H9 (cell line): ENCODE data around the gene PPP1R1B. TPM values are rescaled to one million over a fixed set of nuclear protein-coding genes. Genes with fewer than 3 reads are reported as not detected.
A peak's percentile ranks its signal among the peaks of the same experiment; 100 is the strongest.

Experiments used
- DNase-seq: peaks from one replicate; pipeline ENCODE4 v3.0.0-alpha.2; 2017
- H2AFZ ChIP-seq: one replicate; pipeline ENCODE4 v1.6.1; 2013; ENCODE audit warnings: mild to moderate bottlenecking, low read length, control low read depth, moderate library complexity
- H2AK5ac ChIP-seq: 2 replicates; pipeline ENCODE4 v1.6.1; 2013; ENCODE audit warnings: low read length, control low read depth, mixed read lengths; ENCODE audit not compliant: insufficient read length
- H2BK120ac ChIP-seq: one replicate; pipeline ENCODE4 v1.6.1; 2013; ENCODE audit warnings: low read depth, mild to moderate bottlenecking, low read length, control low read depth, inconsistent platforms; ENCODE audit not compliant: poor library complexity, severe bottlenecking
- H2BK12ac ChIP-seq: 2 replicates; pipeline ENCODE4 v1.6.1; 2013; ENCODE audit warnings: low read length, control low read depth, mixed read lengths, low read depth; ENCODE audit not compliant: insufficient read length
- H2BK15ac ChIP-seq: 2 replicates; pipeline ENCODE4 v1.6.1; 2013; ENCODE audit warnings: low read depth, low read length, control low read depth
- H2BK20ac ChIP-seq: one replicate; pipeline ENCODE4 v1.6.1; 2013; ENCODE audit warnings: low read depth, mild to moderate bottlenecking, low read length, control low read depth, inconsistent platforms; ENCODE audit not compliant: poor library complexity, severe bottlenecking
- H2BK5ac ChIP-seq: 2 replicates; pipeline ENCODE4 v1.6.1; 2013; ENCODE audit warnings: low read length, control low read depth, mixed read lengths; ENCODE audit not compliant: insufficient read length
- H3K14ac ChIP-seq: 2 replicates; pipeline ENCODE4 v1.6.1; 2013; ENCODE audit warnings: low read length, control low read depth; ENCODE audit not compliant: insufficient read depth
- H3K18ac ChIP-seq: 2 replicates; pipeline ENCODE4 v1.6.1; 2013; ENCODE audit warnings: low read depth, mild to moderate bottlenecking, mixed read lengths, low read length, control low read depth; ENCODE audit not compliant: insufficient read length
- H3K23ac ChIP-seq: 2 replicates; pipeline ENCODE4 v1.6.1; 2013; ENCODE audit warnings: low read length, control low read depth, mixed read lengths, low read depth; ENCODE audit not compliant: insufficient read length
- H3K23me2 ChIP-seq: 2 replicates; pipeline ENCODE4 v1.6.1; 2013; ENCODE audit warnings: low read depth, mild to moderate bottlenecking, mixed read lengths, low read length, control low read depth; ENCODE audit not compliant: insufficient read length, poor library complexity, severe bottlenecking
- H3K27ac ChIP-seq: 2 replicates; pipeline ENCODE4 v1.5.1; 2013; ENCODE audit warnings: low read length, control low read depth, mixed read lengths, low read depth; ENCODE audit not compliant: insufficient read length
- H3K27me3 ChIP-seq: 2 replicates; pipeline ENCODE4 v1.6.1; 2013; ENCODE audit warnings: low read length, control low read depth, inconsistent platforms; ENCODE audit not compliant: insufficient read depth
- H3K4ac ChIP-seq: 2 replicates; pipeline ENCODE4 v1.6.1; 2013; ENCODE audit warnings: low read depth, mild to moderate bottlenecking, control low read depth, inconsistent platforms, low read length, moderate library complexity
- H3K4me1 ChIP-seq: 2 replicates; pipeline ENCODE4 v1.6.1; 2013; ENCODE audit warnings: low read length, control low read depth, inconsistent platforms; ENCODE audit not compliant: insufficient read depth
- H3K4me2 ChIP-seq: 2 replicates; pipeline ENCODE4 v1.6.1; 2013; ENCODE audit warnings: low read length, control low read depth, mixed read lengths; ENCODE audit not compliant: insufficient read length, insufficient read depth
- H3K56ac ChIP-seq: 2 replicates; pipeline ENCODE4 v1.6.1; 2013; ENCODE audit warnings: low read depth, mild to moderate bottlenecking, mixed read lengths, low read length, control low read depth; ENCODE audit not compliant: insufficient read length
- H3K79me1 ChIP-seq: 2 replicates; pipeline ENCODE4 v1.6.1; 2013; ENCODE audit warnings: low read depth, mild to moderate bottlenecking, moderate library complexity, low read length, control low read depth, inconsistent platforms; ENCODE audit not compliant: insufficient read depth, poor library complexity, severe bottlenecking
- H3K79me2 ChIP-seq: 2 replicates; pipeline ENCODE4 v1.6.1; 2013; ENCODE audit warnings: low read length, control low read depth, inconsistent platforms; ENCODE audit not compliant: insufficient read depth
- H3K9ac ChIP-seq: 2 replicates; pipeline ENCODE4 v1.6.1; 2013; ENCODE audit warnings: low read length, control low read depth, mixed read lengths; ENCODE audit not compliant: insufficient read length; ENCODE audit errors: extremely low read depth
- H3K9me3 ChIP-seq: one replicate; pipeline ENCODE4 v1.6.1; 2013; ENCODE audit warnings: low read depth, low read length, inconsistent platforms; ENCODE audit not compliant: control insufficient read depth
- H3T11ph ChIP-seq: one replicate; pipeline ENCODE4 v1.6.1; 2013; ENCODE audit warnings: mild to moderate bottlenecking, low read length, control low read depth, inconsistent platforms
- H4K20me1 ChIP-seq: one replicate; pipeline ENCODE4 v1.6.1; 2013; ENCODE audit not compliant: control insufficient read depth, insufficient read length, insufficient read depth
- H4K5ac ChIP-seq: 2 replicates; pipeline ENCODE4 v1.6.1; 2013; ENCODE audit warnings: low read depth, mild to moderate bottlenecking, mixed read lengths, low read length, control low read depth; ENCODE audit not compliant: insufficient read length
- H4K8ac ChIP-seq: replicated peaks from 2 replicates; pipeline ENCODE4 v1.6.1; 2013; ENCODE audit warnings: low read length, control low read depth, mixed read lengths, low read depth; ENCODE audit not compliant: insufficient read length
- H4K91ac ChIP-seq: 2 replicates; pipeline ENCODE4 v1.6.1; 2013; ENCODE audit warnings: low read depth, mild to moderate bottlenecking, moderate library complexity, mixed read lengths, low read length, control low read depth; ENCODE audit not compliant: insufficient read length
- H3K27ac Mint-ChIP-seq, 3 experiments: 2 replicates in 2 of 3; 3 replicates in 1 of 3; pipeline ENCODE4 v1.8.0; 2020 to 2021; ENCODE audit warnings: mixed read lengths in 3 of 3, mild to moderate bottlenecking in 1 of 3, moderate library complexity in 1 of 3
- H3K27me3 Mint-ChIP-seq: 2 replicates; pipeline ENCODE4 v1.8.0; 2021; ENCODE audit warnings: low read depth, mild to moderate bottlenecking, moderate library complexity, mixed read lengths
- H3K36me3 Mint-ChIP-seq, 3 experiments: 2 replicates in 2 of 3; 3 replicates in 1 of 3; pipeline ENCODE4 v1.8.0; 2020 to 2021; ENCODE audit warnings: low read depth in 3 of 3, mixed read lengths in 3 of 3; ENCODE audit not compliant: insufficient read depth in 1 of 3
- H3K4me1 Mint-ChIP-seq, 2 experiments: 2 replicates each; pipeline ENCODE4 v1.8.0; 2020; ENCODE audit warnings: mixed read lengths in 2 of 2
- H3K4me3 Mint-ChIP-seq, 2 experiments: 2 replicates in 1 of 2; 3 replicates in 1 of 2; pipeline ENCODE4 v1.8.0; 2020 to 2021; ENCODE audit warnings: mild to moderate bottlenecking in 2 of 2, mixed read lengths in 2 of 2, moderate library complexity in 1 of 2
- H3K9me3 Mint-ChIP-seq, 2 experiments: 2 replicates in 1 of 2; 3 replicates in 1 of 2; pipeline ENCODE4 v1.8.0; 2020; ENCODE audit warnings: mild to moderate bottlenecking in 2 of 2, mixed read lengths in 2 of 2, moderate library complexity in 1 of 2
- CTCF ChIP-seq: fragments of 200-600 bp; sonication (generic); conservative IDR thresholded peaks from 3 replicates; pipeline ENCODE4 v1.8.0; 2021; ENCODE audit warnings: antibody characterized with exemption, mild to moderate bottlenecking
- WGBS: extraction: QIAGEN DNeasy Blood & Tissue Kit; methylation state at CpG from one replicate; pipeline ENCODE4 v1.1.7; 2013; ENCODE audit warnings: missing lambda C conversion rate, low lambda C conversion rate, mixed read lengths; ENCODE audit not compliant: insufficient read length; ENCODE audit errors: extremely low coverage; 5-methylcytosine and 5-hydroxymethylcytosine counted together
- total RNA-seq: library from RNA; stranded (reverse); gene quantifications from 2 replicates; pipeline ENCODE4 v1.2.1, GENCODE V29; 2021

PPP1R1B gene
- total RNA-seq, 1 experiment from 2014 or later: 15.5 TPM

- Histone ChIP-seq H3K4me1 (peaks cover 27% of the 10 kb centered on the region; the same call in 1 of the 2 replicates), H3K27ac (no peak overlapping the region), H2BK15ac (no peak overlapping the region), H3K18ac (no peak overlapping the region), H3K9ac (no peak overlapping the region), H2BK120ac (no peak overlapping the region), H2BK12ac (no peak overlapping the region), H3K4ac (no peak overlapping the region), H3K79me1 (no peaks in the 10 kb centered on the region), H2BK5ac (no peak overlapping the region), H3K23me2 (peaks cover 6% of the 10 kb centered on the region), H4K91ac (no peak overlapping the region), H4K5ac (no peak overlapping the region), H4K20me1 (no peaks in the 10 kb centered on the region), H3K9me3 (no peaks in the 10 kb centered on the region), H2BK20ac (no peak overlapping the region), H4K8ac (no peak overlapping the region), H3T11ph (no peak overlapping the region), H2AFZ (no peak overlapping the region), H3K56ac (no peak overlapping the region), H3K14ac (peak overlapping the region; percentile 11; the same call in 1 of the 2 replicates), H3K23ac (no peak overlapping the region), H3K4me2 (no peak overlapping the region), H3K79me2 (no peaks in the 10 kb centered on the region), H2AK5ac (no peak overlapping the region), H3K27me3 (peaks cover 6% of the 10 kb centered on the region; the same call in 1 of the 2 replicates)
- Mint-ChIP-seq H3K4me1 (peaks cover 65 to 77% of the 10 kb centered on the region in 2 experiments), H3K9me3 (no peaks in the 10 kb centered on the region; a peak in 1 of 5 replicates), H3K36me3 (no peaks in the 10 kb centered on the region), H3K4me3 (peak overlapping the region in 1 of 2 experiments; percentile 59; a peak in 1 of 5 replicates), H3K27ac (peak overlapping the region in 2 of 3 experiments; percentile 38 to 66; a peak in 2 of 7 replicates), H3K27me3 (peaks cover 14% of the 10 kb centered on the region)
- WGBS: no CpG with 5 or more reads among the region's 13 CpGs
- TF ChIP-seq CTCF: no peak
- DNase-seq: no peak
These were observed 5.6 kb downstream of the PPP1R1B start for GRCh38 chr17:39632153-39632941.
